Heart left ventricle (tissue), 16 donors: ENCODE measurements around the gene LYZL6. TPM values are rescaled to one million over a fixed set of nuclear protein-coding genes. Genes with fewer than 3 reads are reported as not detected.

ENCODE experiments used
- ATAC-seq, 4 donors: fragments of 200-7000 bp; cut with Tn5 transposase; one replicate each; pipeline ENCODE4 v1.9.1; 2020 to 2022; ENCODE audit warnings: moderate library complexity in 4 of 4, mild to moderate bottlenecking in 3 of 4, moderate number of reproducible peaks in 1 of 4
- DNase-seq, 5 donors: peaks; one replicate each; pipeline ENCODE4 v3.0.0-alpha.2; 2020
- H3K27ac ChIP-seq, 12 donors: fragments of 200-600 bp; sonication (generic) in 4 of 12; one replicate each; pipeline versions ENCODE4 v1.5.0 to v1.8.0; 2016 to 2022; ENCODE audit warnings: mild to moderate bottlenecking in 2 of 12
- H3K27me3 ChIP-seq, 9 donors: fragments of 200-600 bp; sonication (generic) in 2 of 9; one replicate each; pipeline versions ENCODE4 v1.5.1 to v1.8.0; 2016 to 2022; ENCODE audit warnings: mild to moderate bottlenecking in 3 of 9
- H3K36me3 ChIP-seq, 9 donors: fragments of 200-600 bp; sonication (generic) in 2 of 9; one replicate each; pipeline versions ENCODE4 v1.5.0 to v1.8.0; 2018 to 2022; ENCODE audit warnings: mild to moderate bottlenecking in 2 of 9
- H3K4me1 ChIP-seq, 12 donors: fragments of 200-600 bp; sonication (generic) in 4 of 12; one replicate each; pipeline versions ENCODE4 v1.5.0 to v1.8.0; 2016 to 2022; ENCODE audit warnings: mild to moderate bottlenecking in 3 of 12
- H3K4me3 ChIP-seq, 12 donors: fragments of 200-600 bp; sonication (generic) in 4 of 12; one replicate each; pipeline versions ENCODE4 v1.5.0 to v1.8.0; 2017 to 2022; ENCODE audit warnings: mild to moderate bottlenecking in 9 of 12, moderate library complexity in 4 of 12
- H3K9me3 ChIP-seq, 12 donors: fragments of 200-600 bp; sonication (generic) in 4 of 12; one replicate each; pipeline versions ENCODE4 v1.5.0 to v1.8.0; 2016 to 2022; ENCODE audit warnings: mild to moderate bottlenecking in 1 of 12
- POLR2A ChIP-seq, 2 donors: fragments of 450-650 bp; IDR thresholded peaks; one replicate each; pipeline ENCODE4 v1.6.1; 2017; ENCODE audit warnings: antibody characterized with exemption in 2 of 2, mild to moderate bottlenecking in 2 of 2, moderate library complexity in 2 of 2
- WGBS, 4 donors: extraction: QIAGEN DNeasy Blood & Tissue Kit in 2 of 4; methylation state at CpG; one replicate each; pipeline versions ENCODE4 v1.1.5 to v1.1.7; 2013 to 2018; 5-methylcytosine and 5-hydroxymethylcytosine counted together
- intact Hi-C, 10 donors: fragments of 100-400 bp; cut with DNase I; formaldehyde crosslinking; loops; one replicate each; pipeline versions ENCODE4 v1.11.1 to v1.14.2; 2022
- polyA plus RNA-seq, 2 donors: library from polyadenylated mRNA; stranded (reverse); fragments of 200-250 nt; gene quantifications; one replicate each; pipeline ENCODE4 v1.2.3, GENCODE V29; 2013
- total RNA-seq, 9 donors: library from RNA; depleted of rRNA in 2 of 9; stranded (reverse); fragments of >200 nt in 2 of 9; fragmentation: NEBNext Ultra II Directional in 3 of 9; extraction: Animal tissue kit (Norgen Biotek cat#: 25700) in 3 of 9; gene quantifications; one replicate each; pipeline versions ENCODE4 v1.1.0 to v1.2.4, GENCODE V29; 2016 to 2023
- TF ChIP-seq, protein P1 (sequence below), 12 donors: fragments of 200-600 bp; sonication (generic) in 4 of 12; IDR thresholded peaks; one replicate each; pipeline versions ENCODE4 v1.5.0 to v1.8.0; 2018 to 2022; ENCODE audit warnings: antibody characterized with exemption in 12 of 12, mild to moderate bottlenecking in 5 of 12
- donor health status: ischemic (EF 13 %, LVEDD 7.1; RV severe dilation, severe dysfunction).
- donor health status: healthy with polysubstance abuse.
- donor health status: DM: no; HTN: yes; CAD: no.
- donor health status: DM: no; HTN: no; CAD: no.
- donor health status: ischemic (EF 25% LVEDD 6.9; RV normal size, moderate dysfunction).
- donor health status: ischemic (EF 25% LVEDD 5.7; RV mildly dilated, moderate dysfunction).
- donor health status: healthy.
- donor health status: DM: yes; HTN: yes; CAD: no.
- donor health status: ischemic (EF 35%, LVEDD 5.7; RV mildly dilated, moderate dysfunction).
- donor health status: nonischemic (EF 11% LVEDD 7.7; RV severe dilation, severe dysfunction).
- donor health status: DM: yes; HTN: yes; CAD: no.
- donor health status: PGD.
- donor health status: ischemic (EF 29% LVEDD 5.4; RV normal size, mild dysfunction).
- donor health status: nonischemic (EF 23%, LVEDD 6.1; RV moderate dilation, normal function).

The LYZL6 gene
- total and polyA plus RNA-seq, 11 donors: not detected

DNA sequence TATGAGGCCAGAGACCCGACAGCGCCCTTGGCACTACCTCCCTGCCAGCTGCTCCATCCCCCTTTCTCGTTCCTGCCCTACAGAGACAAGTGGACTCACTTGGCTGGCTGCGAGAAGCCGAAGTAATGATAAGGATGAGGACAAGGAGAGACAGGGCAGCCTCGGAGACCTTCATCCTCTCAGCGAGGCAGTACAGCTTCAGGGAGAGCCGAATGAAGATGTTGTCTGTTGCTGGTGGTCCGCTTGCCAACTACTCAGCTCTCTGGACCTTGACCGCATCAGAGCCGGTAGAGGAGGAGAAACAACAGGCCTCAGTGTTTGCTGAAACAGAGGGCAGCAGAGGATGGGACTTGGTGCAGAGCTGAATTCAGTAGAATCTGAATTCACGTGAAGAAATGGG is 37.7 kb upstream of the LYZL6 start, which contains the start of gene CCL16:
CCL16 (minus strand) TSS at position 252 of the 400 bp plus-strand sequence; CDS start at position 175, 77 bp downstream.
- H3K4me1 ChIP-seq: peaks cover 0 to 9% (median 0%) of the 10 kb centered on the region in 12 donors
- intact Hi-C loops: no loop called here

DNA sequence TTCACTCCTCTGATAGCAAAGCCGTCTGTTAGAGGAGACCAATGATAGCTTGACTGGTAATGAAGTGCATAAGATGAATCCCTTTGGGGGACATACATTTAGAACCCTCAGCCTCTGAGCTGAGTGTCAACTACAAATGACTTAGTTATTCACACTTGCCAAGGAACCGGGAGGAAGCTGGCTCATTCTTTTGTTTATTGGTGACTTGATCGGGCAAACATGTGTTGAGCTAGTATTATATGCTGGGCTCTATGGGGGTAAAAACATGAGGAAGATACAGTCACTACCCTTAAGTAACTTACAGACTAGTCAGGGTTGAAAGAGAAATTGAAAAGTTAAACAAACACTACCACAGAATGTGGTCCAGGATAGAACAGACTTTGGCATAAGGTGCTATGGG is 34.8 kb upstream of the LYZL6 start:
- 79 to 91% (median 87%) methylated on average over 3 of the region's 3 CpGs for WGBS, 4 donors
- Histone ChIP-seq H3K27me3 (no peaks in the 10 kb centered on the region), H3K4me3 (no peak overlapping the region), H3K4me1 (peaks cover 0 to 8% (median 5%) of the 10 kb centered on the region in 12 donors), H3K36me3 (no peaks in the 10 kb centered on the region), H3K9me3 (no peaks in the 10 kb centered on the region), H3K27ac (no peak overlapping the region)
- intact Hi-C loops: loop anchor here in 3 of 10 donors (5.0 to 10.0 kb wide), 3 partner anchors 166 to 506 kb away; partner anchors contain the start of gene ZNHIT3 (in 1 of the 3)
- no peak for ATAC-seq
- TF ChIP-seq, protein P1, sequence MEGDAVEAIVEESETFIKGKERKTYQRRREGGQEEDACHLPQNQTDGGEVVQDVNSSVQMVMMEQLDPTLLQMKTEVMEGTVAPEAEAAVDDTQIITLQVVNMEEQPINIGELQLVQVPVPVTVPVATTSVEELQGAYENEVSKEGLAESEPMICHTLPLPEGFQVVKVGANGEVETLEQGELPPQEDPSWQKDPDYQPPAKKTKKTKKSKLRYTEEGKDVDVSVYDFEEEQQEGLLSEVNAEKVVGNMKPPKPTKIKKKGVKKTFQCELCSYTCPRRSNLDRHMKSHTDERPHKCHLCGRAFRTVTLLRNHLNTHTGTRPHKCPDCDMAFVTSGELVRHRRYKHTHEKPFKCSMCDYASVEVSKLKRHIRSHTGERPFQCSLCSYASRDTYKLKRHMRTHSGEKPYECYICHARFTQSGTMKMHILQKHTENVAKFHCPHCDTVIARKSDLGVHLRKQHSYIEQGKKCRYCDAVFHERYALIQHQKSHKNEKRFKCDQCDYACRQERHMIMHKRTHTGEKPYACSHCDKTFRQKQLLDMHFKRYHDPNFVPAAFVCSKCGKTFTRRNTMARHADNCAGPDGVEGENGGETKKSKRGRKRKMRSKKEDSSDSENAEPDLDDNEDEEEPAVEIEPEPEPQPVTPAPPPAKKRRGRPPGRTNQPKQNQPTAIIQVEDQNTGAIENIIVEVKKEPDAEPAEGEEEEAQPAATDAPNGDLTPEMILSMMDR (IDR thresholded peaks at IDR 0.05): no peak
- TF ChIP-seq POLR2A (IDR thresholded peaks at IDR 0.05): no peak
- DNase-seq: no peak

More for the DNA sequence above, 37.7 kb upstream of the LYZL6 start, which contains the start of gene CCL16:
- Histone ChIP-seq H3K4me3 (no peak within 1 kb of the TSS), H3K9me3 (no peaks in the 10 kb centered on the region), H3K27me3 (no peaks in the 10 kb centered on the region), H3K27ac (no peak within 1 kb of the TSS), H3K36me3 (no peaks in the 10 kb centered on the region)
- TF ChIP-seq POLR2A (IDR thresholded peaks at IDR 0.05): no peak
- TF ChIP-seq, protein P1 (IDR thresholded peaks at IDR 0.05): no peak
- ATAC-seq (no peak), DNase-seq (no peak)
- 88 to 92% (median 90%) methylated on average over 12 of the region's 12 CpGs for WGBS, 4 donors

DNA sequence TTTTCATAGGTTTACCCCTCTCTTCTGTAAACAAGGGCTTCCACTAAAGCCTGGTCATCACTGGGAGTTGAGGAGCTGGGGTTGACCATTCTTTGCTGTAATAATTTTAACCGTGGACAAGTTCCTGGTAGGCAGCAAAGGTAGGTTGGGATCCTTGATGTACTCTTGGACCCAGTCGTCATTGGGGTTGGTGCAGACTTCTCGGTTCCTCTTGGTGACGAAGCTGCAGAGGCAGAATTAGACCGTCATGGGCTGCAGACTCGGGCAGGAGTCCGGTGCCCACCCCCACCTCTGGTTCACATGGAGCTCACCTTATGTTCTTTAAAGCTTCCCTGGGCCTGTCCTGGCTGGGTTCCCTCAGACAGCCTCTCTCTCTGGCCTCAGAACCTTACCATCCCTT is 34.0 kb upstream of the LYZL6 start:
- TF ChIP-seq POLR2A (IDR thresholded peaks at IDR 0.05): no peak
- TF ChIP-seq, protein P1 (IDR thresholded peaks at IDR 0.05): no peak
- Histone ChIP-seq H3K36me3 (no peaks in the 10 kb centered on the region), H3K4me3 (no peak overlapping the region), H3K27ac (no peak overlapping the region), H3K9me3 (no peaks in the 10 kb centered on the region), H3K4me1 (peaks cover 0 to 16% (median 7%) of the 10 kb centered on the region in 12 donors), H3K27me3 (no peaks in the 10 kb centered on the region)
- DNase-seq (no peak), ATAC-seq (no peak)
- intact Hi-C loops: loop anchor here in 3 of 10 donors (5.0 to 10.0 kb wide), 3 partner anchors 167 to 507 kb away; partner anchors contain the start of gene ZNHIT3 (in 1 of the 3)
- 94 to 98% (median 96%) methylated on average over 7 of the region's 7 CpGs for WGBS, 4 donors

DNA sequence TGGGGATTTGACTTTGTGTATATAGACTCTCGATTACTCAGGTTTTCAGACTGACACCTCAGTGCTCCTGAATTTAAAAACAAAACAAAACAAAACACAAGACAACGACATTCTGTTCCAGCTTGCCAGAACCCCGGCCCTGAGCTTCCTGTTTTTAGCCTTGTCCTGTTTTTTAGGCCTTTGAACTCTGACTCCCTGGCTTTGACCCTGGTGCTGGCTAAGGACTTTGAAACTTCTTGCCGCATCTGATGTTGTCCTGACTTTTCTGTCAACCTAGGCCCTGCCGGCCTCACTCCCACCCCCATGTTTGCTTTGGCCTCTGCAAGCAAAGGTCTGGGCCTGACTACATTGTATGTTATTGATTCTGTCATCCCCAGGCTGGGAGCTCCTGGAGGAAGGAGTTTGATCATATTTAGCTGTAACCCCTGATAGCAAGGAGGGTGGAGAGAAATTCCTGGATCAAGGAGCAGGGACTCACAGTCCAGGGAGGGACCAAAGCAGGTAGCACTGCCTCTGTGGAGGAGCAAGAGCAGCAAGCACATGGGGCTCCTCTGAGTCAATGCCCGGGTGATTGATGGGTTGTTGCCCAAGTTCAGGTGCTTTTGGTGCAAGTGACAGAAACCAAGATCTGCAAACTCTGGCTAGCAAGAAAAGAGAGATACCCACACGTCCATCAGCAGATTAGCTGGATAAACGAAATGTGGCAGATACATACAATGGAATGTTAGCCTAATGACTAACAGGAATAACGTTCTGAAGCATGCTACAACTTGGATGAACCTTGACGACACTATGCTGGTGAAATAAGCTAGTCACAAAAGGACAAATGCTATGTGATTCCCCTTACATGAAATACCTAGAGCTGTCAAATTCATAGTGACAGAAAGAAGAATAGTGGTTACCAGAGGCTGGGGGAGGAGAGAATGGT is 30.1 kb upstream of the LYZL6 start:
- DNase-seq (peak in 3 of 5 donors; percentile 10 to 48 (median 29)), ATAC-seq (peak in 3 of 4 donors; percentile 12 to 47 (median 30))
- H3K27ac ChIP-seq: peak overlapping the region in 4 of 12 donors; percentile 15 to 26 (median 24)
- WGBS, 4 donors: 58 to 65% (median 63%) methylated on average over 10 of the region's 10 CpGs
- TF ChIP-seq, protein P1 (IDR thresholded peaks at IDR 0.05): no peak
- no peak for TF ChIP-seq POLR2A (IDR thresholded peaks at IDR 0.05)
- H3K9me3 ChIP-seq: no peaks in the 10 kb centered on the region
- no peaks in the 10 kb centered on the region for H3K27me3 ChIP-seq
- intact Hi-C loops: loop anchor here in 7 of 10 donors (2.0 to 10.0 kb wide), 6 partner anchors 99 to 511 kb away; partner anchors contain the start of gene ZNHIT3 (in 1 of the 7)
- H3K4me3 ChIP-seq: no peak overlapping the region
- peaks cover 0 to 25% (median 11%) of the 10 kb centered on the region in 12 donors for H3K4me1 ChIP-seq
- H3K36me3 ChIP-seq: no peaks in the 10 kb centered on the region
